Chondrocyte (in vitro differentiated cells): Measurements from ENCODE around the gene ZBTB39. TPM values are rescaled to one million over a fixed set of nuclear protein-coding genes. Genes with fewer than 3 reads are reported as not detected.

Experiments
- DNase-seq: peaks from one replicate; pipeline ENCODE4 v3.0.0; 2021; ENCODE audit warnings: mixed read lengths, low spot score
- H3K27ac Mint-ChIP-seq: one replicate; pipeline ENCODE4 v1.8.0; 2021; ENCODE audit warnings: mild to moderate bottlenecking, moderate library complexity, mixed read lengths; ENCODE audit not compliant: unreplicated experiment
- H3K27me3 Mint-ChIP-seq: 2 replicates; pipeline ENCODE4 v1.8.0; 2021; ENCODE audit warnings: low read depth, mixed read lengths
- H3K36me3 Mint-ChIP-seq: 2 replicates; pipeline ENCODE4 v1.8.0; 2021; ENCODE audit warnings: low read depth, mixed read lengths
- H3K4me1 Mint-ChIP-seq: 2 replicates; pipeline ENCODE4 v1.8.0; 2021; ENCODE audit warnings: low read depth, mild to moderate bottlenecking, mixed read lengths
- H3K4me3 Mint-ChIP-seq: one replicate; pipeline ENCODE4 v1.8.0; 2021; ENCODE audit warnings: mild to moderate bottlenecking, moderate library complexity, mixed read lengths; ENCODE audit not compliant: unreplicated experiment
- H3K9me3 Mint-ChIP-seq: 2 replicates; pipeline ENCODE4 v1.8.0; 2021; ENCODE audit warnings: low read depth, mixed read lengths
- CTCF ChIP-seq: fragments of 200-600 bp; sonication (generic); IDR thresholded peaks from 2 replicates; pipeline ENCODE4 v1.5.0; 2021; ENCODE audit warnings: antibody characterized with exemption, mild to moderate bottlenecking, moderate library complexity
- total RNA-seq: library from RNA; stranded (reverse); gene quantifications from 3 replicates; pipeline ENCODE4 v1.2.1, GENCODE V29; 2021

ZBTB39 gene
- total RNA-seq, 1 donor from 2014 or later: 6.1 TPM

GRCh38 chr12:56954057-56954957 lies 52.0 kb downstream of the ZBTB39 start:
- Mint-ChIP-seq H3K4me1 (no peaks in the 10 kb centered on the region), H3K9me3 (peaks cover under 1% of the 10 kb centered on the region), H3K27ac (no peak overlapping the region), H3K36me3 (peaks cover 1% of the 10 kb centered on the region), H3K4me3 (no peak overlapping the region), H3K27me3 (peaks cover 22% of the 10 kb centered on the region)
- TF ChIP-seq CTCF: no peak
- DNase-seq: no peak

GRCh38 chr12:56953314-56953713 lies 53.0 kb downstream of the ZBTB39 start:
- no peak overlapping the region for H3K27ac Mint-ChIP-seq
- no peaks in the 10 kb centered on the region for H3K36me3 Mint-ChIP-seq
- H3K4me3 Mint-ChIP-seq: no peak overlapping the region
- peaks cover 21% of the 10 kb centered on the region for H3K27me3 Mint-ChIP-seq
- TF ChIP-seq CTCF: no peak
- no peaks in the 10 kb centered on the region for H3K4me1 Mint-ChIP-seq
- no peak for DNase-seq
- no peaks in the 10 kb centered on the region for H3K9me3 Mint-ChIP-seq

- H3K27ac Mint-ChIP-seq: no peak overlapping the region
- H3K36me3 Mint-ChIP-seq: no peaks in the 10 kb centered on the region
Observed at GRCh38 chr12:56951582-56952339, 54.6 kb downstream of the ZBTB39 start.

GRCh38 chr12:56948881-56949280 lies 57.5 kb downstream of the ZBTB39 start:
- H3K4me3 Mint-ChIP-seq: no peak overlapping the region
- H3K27me3 Mint-ChIP-seq: peaks cover 11% of the 10 kb centered on the region

More at GRCh38 chr12:56951582-56952339, 54.6 kb downstream of the ZBTB39 start:
- no peak for DNase-seq
- Mint-ChIP-seq H3K4me1 (no peaks in the 10 kb centered on the region), H3K9me3 (no peaks in the 10 kb centered on the region), H3K27me3 (peaks cover 15% of the 10 kb centered on the region), H3K4me3 (no peak overlapping the region)
- no peak for TF ChIP-seq CTCF

More at GRCh38 chr12:56948881-56949280, 57.5 kb downstream of the ZBTB39 start:
- peaks cover 3% of the 10 kb centered on the region for H3K9me3 Mint-ChIP-seq
- H3K27ac Mint-ChIP-seq: no peak overlapping the region
- H3K4me1 Mint-ChIP-seq: no peaks in the 10 kb centered on the region
- TF ChIP-seq CTCF: no peak
- DNase-seq: no peak
- no peaks in the 10 kb centered on the region for H3K36me3 Mint-ChIP-seq

Other genes with a start within 250 kb of the ZBTB39 start
- gene HSD17B6, start 243.2 kb downstream of the ZBTB39 start, total RNA-seq: 0.27 to 1.0 TPM (median 0.80 TPM) in 3 replicates
- not detected in 3 replicates for gene SDR9C7, start 72.1 kb downstream of the ZBTB39 start, total RNA-seq
- 0.10 TPM in 1 of 3 replicates, not detected in the others for gene RDH16, start 48.9 kb downstream of the ZBTB39 start, total RNA-seq
- gene TAC3, start 10.0 kb upstream of the ZBTB39 start, total RNA-seq: not detected in 3 replicates
- gene MYO1A, start 43.6 kb upstream of the ZBTB39 start, total RNA-seq: 0.48 TPM in 1 of 3 replicates, not detected in the others
- gene NEMP1, start 72.2 kb upstream of the ZBTB39 start, total RNA-seq: 11.7 to 14.7 TPM (median 12.9 TPM) in 3 replicates
- gene NAB2, start 82.6 kb upstream of the ZBTB39 start, total RNA-seq: 30.7 to 32.5 TPM (median 31.1 TPM) in 3 replicates
- gene STAT6, start 104.8 kb upstream of the ZBTB39 start, total RNA-seq: 89.4 to 101 TPM (median 94.2 TPM) in 3 replicates
- gene LRP1, start 121.9 kb upstream of the ZBTB39 start, total RNA-seq: 448 to 583 TPM (median 463 TPM) in 3 replicates
- not detected in 3 replicates for gene LRP1-AS, start 141.1 kb upstream of the ZBTB39 start, total RNA-seq
- 75.4 to 85.4 TPM (median 82.8 TPM) in 3 replicates for gene NXPH4, start 210.2 kb upstream of the ZBTB39 start, total RNA-seq
- 112 to 292 TPM (median 291 TPM) in 3 replicates for gene SHMT2, start 223.2 kb upstream of the ZBTB39 start, total RNA-seq
- gene STAC3, start 244.6 kb upstream of the ZBTB39 start, total RNA-seq: 1.1 to 2.8 TPM (median 1.3 TPM) in 3 replicates